WERI-Rb-1 (cell line): Measurements from ENCODE around the gene ARHGAP26.

Experiments used
- DNase-seq: peaks from one replicate; pipeline ENCODE4 v3.0.0-alpha.2; 2020
- H3K27ac ChIP-seq: fragments of 250-450 bp; sonication (Bioruptor Pico); 2 replicates; pipeline ENCODE4 v1.5.1; 2020; ENCODE audit warnings: mild to moderate bottlenecking, moderate library complexity
- H3K27me3 ChIP-seq: fragments of 250-450 bp; sonication (Bioruptor Pico); 2 replicates; pipeline ENCODE4 v1.5.1; 2021; ENCODE audit warnings: mild to moderate bottlenecking, low read depth, moderate library complexity; ENCODE audit not compliant: insufficient read depth, severe bottlenecking
- H3K36me3 ChIP-seq: fragments of 250-450 bp; sonication (Bioruptor Pico); 2 replicates; pipeline ENCODE4 v1.5.1; 2020; ENCODE audit warnings: mild to moderate bottlenecking, moderate library complexity
- H3K4me3 ChIP-seq: 2 replicates; pipeline ENCODE4 v1.5.1; 2011; ENCODE audit warnings: low read depth, mild to moderate bottlenecking, control low read depth, low read length
- H3K9me3 ChIP-seq: fragments of 250-450 bp; sonication (Bioruptor Pico); 2 replicates; pipeline ENCODE4 v1.5.1; 2021; ENCODE audit warnings: mild to moderate bottlenecking, moderate library complexity; ENCODE audit not compliant: severe bottlenecking
- TF ChIP-seq, protein P1 (sequence below): IDR thresholded peaks from 2 replicates; pipeline ENCODE4 v1.5.1; 2011; ENCODE audit warnings: low read depth, mild to moderate bottlenecking, control low read depth, inconsistent platforms, low read length

Gene ARHGAP26

DNA sequence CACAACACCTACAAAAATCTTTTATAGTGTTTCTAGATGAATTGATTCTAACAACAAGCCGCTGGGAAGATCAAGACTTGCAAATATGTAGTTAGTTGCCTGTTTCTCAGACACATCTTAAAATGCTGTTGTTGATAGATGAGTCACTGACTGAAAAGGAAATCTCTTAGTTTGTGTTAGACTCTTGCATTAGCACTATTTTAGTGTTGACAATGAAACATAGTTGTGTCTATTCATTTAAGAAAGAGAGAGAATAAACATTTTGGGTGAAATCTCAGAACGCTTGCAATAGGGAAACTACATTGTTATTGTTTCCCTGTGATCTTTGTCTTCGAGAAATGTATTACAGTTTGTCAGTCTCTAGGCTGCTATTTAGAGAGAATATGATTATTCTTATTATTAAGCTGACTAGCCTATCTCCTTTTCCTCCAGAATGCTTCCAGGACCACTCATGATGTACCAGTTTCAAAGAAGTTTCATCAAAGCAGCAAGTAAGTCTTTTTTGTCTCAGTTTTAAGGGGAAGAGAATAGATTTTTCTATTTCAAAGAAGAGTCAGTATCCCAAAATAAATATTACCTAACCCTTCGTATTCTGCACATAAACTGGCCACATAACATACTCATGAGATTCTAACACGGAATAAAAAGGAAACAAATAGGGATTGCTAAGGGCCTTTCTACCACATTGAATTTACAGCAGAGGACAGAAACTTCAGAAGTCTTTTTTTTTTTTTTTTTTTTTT is 285.6 kb downstream of the ARHGAP26 start:
- TF ChIP-seq, protein P1, sequence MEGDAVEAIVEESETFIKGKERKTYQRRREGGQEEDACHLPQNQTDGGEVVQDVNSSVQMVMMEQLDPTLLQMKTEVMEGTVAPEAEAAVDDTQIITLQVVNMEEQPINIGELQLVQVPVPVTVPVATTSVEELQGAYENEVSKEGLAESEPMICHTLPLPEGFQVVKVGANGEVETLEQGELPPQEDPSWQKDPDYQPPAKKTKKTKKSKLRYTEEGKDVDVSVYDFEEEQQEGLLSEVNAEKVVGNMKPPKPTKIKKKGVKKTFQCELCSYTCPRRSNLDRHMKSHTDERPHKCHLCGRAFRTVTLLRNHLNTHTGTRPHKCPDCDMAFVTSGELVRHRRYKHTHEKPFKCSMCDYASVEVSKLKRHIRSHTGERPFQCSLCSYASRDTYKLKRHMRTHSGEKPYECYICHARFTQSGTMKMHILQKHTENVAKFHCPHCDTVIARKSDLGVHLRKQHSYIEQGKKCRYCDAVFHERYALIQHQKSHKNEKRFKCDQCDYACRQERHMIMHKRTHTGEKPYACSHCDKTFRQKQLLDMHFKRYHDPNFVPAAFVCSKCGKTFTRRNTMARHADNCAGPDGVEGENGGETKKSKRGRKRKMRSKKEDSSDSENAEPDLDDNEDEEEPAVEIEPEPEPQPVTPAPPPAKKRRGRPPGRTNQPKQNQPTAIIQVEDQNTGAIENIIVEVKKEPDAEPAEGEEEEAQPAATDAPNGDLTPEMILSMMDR: no peak
- Histone ChIP-seq H3K27me3 (no peaks in the 10 kb centered on the region), H3K36me3 (no peaks in the 10 kb centered on the region), H3K9me3 (no peaks in the 10 kb centered on the region), H3K4me3 (no peak overlapping the region), H3K27ac (no peak overlapping the region)
- DNase-seq: no peak

DNA sequence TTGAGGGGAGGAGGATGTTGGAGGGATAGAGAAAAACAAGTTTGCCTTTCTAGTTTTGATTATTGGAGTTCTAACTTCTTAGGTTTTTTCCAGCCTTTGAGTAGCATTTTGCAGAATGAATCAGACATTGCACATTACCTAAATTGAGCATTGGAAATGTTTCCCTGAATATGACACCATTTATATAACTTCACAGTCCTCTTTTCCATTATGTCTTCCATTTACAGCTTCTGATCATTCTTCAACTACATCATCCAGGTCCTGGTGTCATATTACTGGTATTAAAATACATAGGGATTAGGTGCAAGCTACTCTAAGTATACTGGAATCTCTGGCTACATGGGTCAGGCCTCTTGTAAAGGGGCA is 286.1 kb downstream of the ARHGAP26 start:
- Histone ChIP-seq H3K27me3 (no peaks in the 10 kb centered on the region), H3K9me3 (no peaks in the 10 kb centered on the region), H3K36me3 (no peaks in the 10 kb centered on the region), H3K27ac (no peak overlapping the region), H3K4me3 (no peak overlapping the region)
- TF ChIP-seq, protein P1: no peak
- no peak for DNase-seq

DNA sequence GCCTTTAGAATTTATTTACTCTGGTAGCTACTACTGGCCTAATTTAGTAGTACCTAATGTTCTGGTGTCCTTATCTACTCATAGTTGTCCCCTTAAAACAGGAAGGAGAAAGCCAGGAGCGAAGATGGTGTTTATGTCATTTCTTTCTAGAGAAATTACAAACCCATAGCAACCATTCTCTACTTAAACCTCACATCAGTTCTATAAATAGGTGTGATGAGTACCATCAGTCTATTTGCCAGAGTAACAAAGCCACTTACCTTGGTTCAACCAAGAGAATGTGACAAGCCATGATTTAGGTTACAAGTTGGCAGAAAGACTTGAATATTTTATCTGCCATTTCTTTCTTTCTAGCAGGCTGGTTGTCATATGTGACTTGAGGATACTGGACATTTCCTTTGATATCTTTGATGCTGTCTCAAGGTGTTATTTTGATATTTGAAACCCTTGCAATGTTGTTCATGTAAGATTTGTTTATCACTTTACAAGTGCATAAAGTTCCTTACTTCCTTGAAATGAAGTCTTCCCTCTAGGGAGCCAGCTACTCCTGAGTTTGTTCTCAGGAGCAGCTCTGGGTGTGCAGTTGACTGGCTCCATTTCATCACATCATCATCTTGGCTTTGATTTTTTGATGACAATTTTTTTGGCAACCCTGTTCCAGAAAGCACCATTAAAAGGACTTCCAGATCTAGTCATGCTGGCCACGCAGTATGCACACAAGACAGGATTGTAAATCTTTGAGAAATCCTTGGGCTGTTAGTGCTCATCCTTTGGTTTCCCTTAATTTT is 286.8 kb downstream of the ARHGAP26 start:
- no peaks in the 10 kb centered on the region for H3K27me3 ChIP-seq
- no peak overlapping the region for H3K4me3 ChIP-seq
- no peaks in the 10 kb centered on the region for H3K36me3 ChIP-seq
- H3K27ac ChIP-seq: no peak overlapping the region
- no peak for DNase-seq
- H3K9me3 ChIP-seq: no peaks in the 10 kb centered on the region
- TF ChIP-seq, protein P1: no peak

DNA sequence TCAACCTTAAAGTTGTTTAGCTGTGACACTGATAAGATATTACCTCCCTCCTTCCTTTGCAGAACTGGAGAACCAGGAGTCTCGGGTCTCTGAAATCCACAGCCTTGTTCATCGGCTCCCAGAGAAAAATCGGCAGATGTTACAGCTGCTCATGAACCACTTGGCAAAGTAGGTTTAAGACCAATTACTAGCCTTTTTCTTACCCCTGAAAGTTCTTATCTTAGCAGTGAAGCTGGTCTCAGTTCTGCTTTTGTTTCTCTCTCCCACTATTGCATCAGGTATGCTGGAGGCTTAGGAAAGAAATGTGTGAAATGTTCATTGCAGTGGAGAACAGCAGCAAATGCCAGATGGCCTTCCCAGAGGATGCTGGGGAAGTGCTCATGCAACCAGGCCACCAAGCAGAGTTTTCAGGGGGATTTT is 287.4 kb downstream of the ARHGAP26 start:
- Histone ChIP-seq H3K27ac (no peak overlapping the region), H3K27me3 (no peaks in the 10 kb centered on the region), H3K9me3 (no peaks in the 10 kb centered on the region), H3K4me3 (no peak overlapping the region), H3K36me3 (no peaks in the 10 kb centered on the region)
- TF ChIP-seq, protein P1: no peak
- no peak for DNase-seq

DNA sequence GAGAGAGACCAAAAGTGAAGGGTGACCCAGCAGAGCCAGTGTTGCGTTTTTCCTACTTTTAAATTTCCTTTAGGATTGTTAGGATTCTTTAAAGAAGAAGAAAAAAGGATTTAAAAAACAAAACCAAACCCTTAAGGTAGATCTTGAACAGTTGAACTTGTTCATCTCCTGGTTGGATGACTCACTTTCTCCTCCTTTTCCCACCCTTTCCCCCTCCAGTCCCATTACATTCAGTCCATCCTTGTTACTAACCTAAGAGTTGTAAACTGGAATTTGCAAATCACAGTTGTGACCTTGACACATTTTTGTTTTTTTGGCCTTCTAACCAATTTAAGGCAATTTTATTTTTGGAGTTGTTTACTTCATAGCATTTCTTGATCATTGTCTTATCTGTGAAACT is 289.2 kb downstream of the ARHGAP26 start:
- TF ChIP-seq, protein P1: no peak
- Histone ChIP-seq H3K27me3 (no peaks in the 10 kb centered on the region), H3K36me3 (no peaks in the 10 kb centered on the region), H3K9me3 (no peaks in the 10 kb centered on the region), H3K4me3 (no peak overlapping the region), H3K27ac (no peak overlapping the region)
- DNase-seq: no peak
